H1 (cell line): ENCODE data around the gene CREG2. TPM values are rescaled to one million over a fixed set of nuclear protein-coding genes. Genes with fewer than 3 reads are reported as not detected.

Experiments used
- ASH2L ChIP-seq: fragments of 200-600, 300-600 bp; sonication (generic); IDR thresholded peaks from one replicate; pipeline ENCODE4 v1.7.1; 2017; ENCODE audit warnings: low read length
- BCL11A ChIP-seq, 2 experiments: IDR thresholded peaks; one replicate each; pipeline ENCODE4 v1.6.1; 2011; ENCODE audit warnings: low read depth in 2 of 2, low read length in 2 of 2, mild to moderate bottlenecking in 2 of 2
- CREB1 ChIP-seq: IDR thresholded peaks from 2 replicates; pipeline ENCODE4 v1.6.1; 2012; ENCODE audit warnings: inconsistent platforms
- EP300 ChIP-seq, 2 experiments: IDR thresholded peaks; 1 replicate in 1 of 2; 2 replicates in 1 of 2; pipeline ENCODE4 v1.6.1; 2011 to 2012; ENCODE audit warnings: low read depth in 2 of 2, low read length in 2 of 2, mild to moderate bottlenecking in 2 of 2, borderline replicate concordance in 1 of 2, inconsistent platforms in 1 of 2, moderate library complexity in 1 of 2
- GABPA ChIP-seq: IDR thresholded peaks from 2 replicates; pipeline ENCODE4 v1.6.1; 2011; ENCODE audit warnings: mild to moderate bottlenecking, low read length, moderate library complexity, borderline replicate concordance; ENCODE audit not compliant: insufficient read depth
- HDAC6 ChIP-seq: IDR thresholded peaks from one replicate; pipeline ENCODE4 v1.7.1; 2012; ENCODE audit warnings: low read depth, mild to moderate bottlenecking, inconsistent platforms, low read length, moderate library complexity
- KDM1A ChIP-seq: fragments of 200-600, 300-600 bp; sonication (generic); IDR thresholded peaks from 2 replicates; pipeline ENCODE4 v1.7.1; 2016; ENCODE audit warnings: mild to moderate bottlenecking, low read length, borderline replicate concordance
- KDM5A ChIP-seq: fragments of 200-600 bp; IDR thresholded peaks from 2 replicates; pipeline ENCODE4 v1.7.1; 2012; ENCODE audit warnings: mild to moderate bottlenecking, low read length, inconsistent platforms, mixed read lengths
- NANOG ChIP-seq: IDR thresholded peaks from 2 replicates; pipeline ENCODE4 v1.6.1; 2011; ENCODE audit warnings: low read length, low read depth, mild to moderate bottlenecking, inconsistent platforms; ENCODE audit not compliant: insufficient read depth, poor library complexity, severe bottlenecking
- NRF1 ChIP-seq: IDR thresholded peaks from 2 replicates; pipeline ENCODE4 v1.6.1; 2011; ENCODE audit warnings: mild to moderate bottlenecking, low read depth, low read length, improper control_type of control experiment
- POLR2A ChIP-seq, 2 experiments: IDR thresholded peaks; 1 replicate in 1 of 2; 2 replicates in 1 of 2; pipeline ENCODE4 v1.6.1; 2011; ENCODE audit warnings: low read depth in 2 of 2, low read length in 2 of 2, mild to moderate bottlenecking in 2 of 2; ENCODE audit errors: control extremely low read depth in 1 of 2
- RAD21 ChIP-seq, 2 experiments: IDR thresholded peaks in 1 of 2; conservative IDR thresholded peaks in 1 of 2; 2 replicates each; pipeline ENCODE4 v1.6.1; 2011; ENCODE audit warnings: low read depth in 2 of 2, low read length in 2 of 2, improper control_type of control experiment in 1 of 2, inconsistent platforms in 1 of 2, mild to moderate bottlenecking in 1 of 2, moderate library complexity in 1 of 2
- RBBP5 ChIP-seq: IDR thresholded peaks from 2 replicates; pipeline ENCODE4 v1.7.1; 2012; ENCODE audit warnings: low read depth, mild to moderate bottlenecking, inconsistent platforms, low read length, moderate library complexity, borderline replicate concordance
- RFX5 ChIP-seq: IDR thresholded peaks from 2 replicates; pipeline ENCODE4 v1.6.1; 2011; ENCODE audit warnings: low read depth, low read length, improper control_type of control experiment, borderline replicate concordance
- SIN3A ChIP-seq, 2 experiments: IDR thresholded peaks in 1 of 2; conservative IDR thresholded peaks in 1 of 2; 2 replicates each; pipeline ENCODE4 v1.6.1; 2011 to 2012; ENCODE audit warnings: low read length in 2 of 2, improper control_type of control experiment in 1 of 2, low read depth in 1 of 2, mild to moderate bottlenecking in 1 of 2
- SIRT6 ChIP-seq: IDR thresholded peaks from one replicate; pipeline ENCODE4 v1.7.1; 2012; ENCODE audit warnings: low read length, inconsistent platforms
- SP1 ChIP-seq: IDR thresholded peaks from 2 replicates; pipeline ENCODE4 v1.6.1; 2011; ENCODE audit warnings: low read depth, low read length
- SP2 ChIP-seq: IDR thresholded peaks from 2 replicates; pipeline ENCODE4 v1.6.1; 2012; ENCODE audit warnings: mild to moderate bottlenecking, low read length, inconsistent platforms
- SP4 ChIP-seq: IDR thresholded peaks from 2 replicates; pipeline ENCODE4 v1.6.1; 2012; ENCODE audit warnings: low read length, inconsistent platforms
- TAF1 ChIP-seq: IDR thresholded peaks from 2 replicates; pipeline ENCODE4 v1.6.1; 2011; ENCODE audit warnings: mild to moderate bottlenecking, low read depth, low read length
- TBP ChIP-seq: IDR thresholded peaks from 2 replicates; pipeline ENCODE4 v1.6.1; 2011; ENCODE audit warnings: low read depth, low read length, improper control_type of control experiment
- TCF12 ChIP-seq: IDR thresholded peaks from 2 replicates; pipeline ENCODE4 v1.6.1; 2011; ENCODE audit warnings: low read depth, mild to moderate bottlenecking, low read length
- polyA plus RNA-seq, 7 experiments: library from polyadenylated mRNA; depleted of rRNA in 3 of 7; stranded (reverse) in 5 of 7; unstranded in 2 of 7; fragments of >200 nt in 5 of 7; fragments of 200-250 nt in 2 of 7; gene quantifications; 1 replicate in 5 of 7; 2 replicates in 1 of 7; 4 replicates in 1 of 7; pipeline versions ENCODE4 v1.2.1 to v1.2.3, GENCODE V29; 2011 to 2013; ENCODE audit warnings: missing spikeins in 2 of 7, mixed read lengths in 2 of 7
- total RNA-seq: library from RNA; stranded (reverse); fragmentation: NEBNext Ultra II Directional; extraction: Animal tissue kit (Norgen Biotek cat#: 25700); gene quantifications from 2 replicates; pipeline ENCODE4 v1.2.1, GENCODE V29; 2021
- TF ChIP-seq, protein P1 (sequence below): IDR thresholded peaks from 2 replicates; pipeline ENCODE4 v1.6.1; 2012; ENCODE audit warnings: inconsistent platforms
- TF ChIP-seq, protein P2 (sequence below): IDR thresholded peaks from 2 replicates; pipeline ENCODE4 v1.6.1; 2011; ENCODE audit warnings: low read depth, mild to moderate bottlenecking, low read length; ENCODE audit not compliant: insufficient read depth

CREG2 gene
- total and polyA plus RNA-seq, 2 of the 8 experiments (the other 6 are each of a cell fraction or from before 2014, with no cell fraction given): 2.0 to 2.2 TPM

DNA sequence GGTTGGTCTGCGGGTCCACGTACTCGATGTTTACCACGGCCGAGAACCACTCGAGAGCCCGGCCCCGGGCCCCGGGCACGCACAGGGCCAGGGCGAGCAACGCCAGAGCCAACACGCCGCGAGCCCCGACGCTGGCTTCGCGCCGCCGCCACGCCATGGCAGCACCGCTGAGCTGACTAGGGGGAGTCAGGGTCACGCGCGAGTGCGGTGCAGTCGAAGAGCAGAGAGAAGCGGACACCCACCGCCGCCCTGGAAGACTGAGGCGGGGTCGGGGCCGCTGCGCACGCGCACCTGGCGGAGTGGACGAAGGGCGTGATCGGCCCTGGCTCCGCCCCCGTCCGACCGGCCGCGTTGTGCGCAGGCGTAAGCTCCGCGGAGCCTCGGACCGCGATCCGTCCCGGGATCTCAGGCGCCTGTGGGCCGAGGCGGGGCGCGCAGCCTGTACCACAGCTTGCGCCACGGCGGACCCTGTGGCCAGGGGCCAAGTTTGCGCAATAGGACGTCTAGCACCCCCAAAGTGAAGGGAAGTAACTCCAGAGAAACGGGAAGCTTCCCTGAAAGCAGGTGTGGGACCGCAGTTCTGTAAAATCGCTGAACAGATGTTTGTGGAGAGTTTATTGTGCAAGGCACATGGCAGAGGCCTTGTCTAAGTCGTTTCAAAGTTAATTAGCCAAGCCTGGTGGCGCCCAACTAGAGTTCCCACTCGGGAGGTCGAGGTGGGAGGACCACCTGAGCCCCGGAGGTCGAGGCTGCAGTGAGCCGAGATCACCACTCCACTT, 78.7 kb downstream of the CREG2 start, which contains the start of gene RNF149 (continued):
- no peak for TF ChIP-seq SIRT6
- no peak for TF ChIP-seq KDM5A
- TF ChIP-seq TAF1: peak; percentile 54
- TF ChIP-seq GABPA: no peak; the same call in 1 of the 2 replicates
- TF ChIP-seq TCF12: no peak
- TF ChIP-seq TBP: no peak; the same call in 1 of the 2 replicates
- TF ChIP-seq, protein P1, sequence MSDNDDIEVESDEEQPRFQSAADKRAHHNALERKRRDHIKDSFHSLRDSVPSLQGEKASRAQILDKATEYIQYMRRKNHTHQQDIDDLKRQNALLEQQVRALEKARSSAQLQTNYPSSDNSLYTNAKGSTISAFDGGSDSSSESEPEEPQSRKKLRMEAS: peak; percentile 46; the same call in 1 of the 2 replicates
- peak in 1 of 2 experiments; percentile 63; a peak in 2 of 3 replicates for TF ChIP-seq POLR2A (IDR thresholded peaks at IDR 0.05; ENCODE audit: control extremely low read depth in 1 of 2, low read depth in 2 of 2, low read length in 2 of 2)
- TF ChIP-seq EP300 (IDR thresholded peaks at IDR 0.05; ENCODE audit: borderline replicate concordance in 1 of 2, low read depth in 2 of 2, low read length in 2 of 2): no peak
- no peak for TF ChIP-seq SP1
- TF ChIP-seq SIN3A (conservative IDR thresholded peaks at IDR 0.05 in 1 of 2, IDR thresholded peaks at IDR 0.05 in 1 of 2; ENCODE audit: low read depth in 1 of 2, low read length in 2 of 2): 0 out of 4 replicates have a peak, but pooled peaks of 1 of the 2 experiments have one; percentile 19
- no peak for TF ChIP-seq BCL11A (IDR thresholded peaks at IDR 0.05; ENCODE audit: low read depth in 2 of 2, low read length in 2 of 2)
- no peak; the same call in 1 of the 2 replicates for TF ChIP-seq SP4
- TF ChIP-seq NRF1: peak; percentile 94
- peak; percentile 21; the same call in 1 of the 2 replicates for TF ChIP-seq CREB1
- no peak for TF ChIP-seq SP2
- TF ChIP-seq, protein P2, sequence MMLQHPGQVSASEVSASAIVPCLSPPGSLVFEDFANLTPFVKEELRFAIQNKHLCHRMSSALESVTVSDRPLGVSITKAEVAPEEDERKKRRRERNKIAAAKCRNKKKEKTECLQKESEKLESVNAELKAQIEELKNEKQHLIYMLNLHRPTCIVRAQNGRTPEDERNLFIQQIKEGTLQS: no peak
- TF ChIP-seq ASH2L: peak; percentile 91
- TF ChIP-seq RBBP5: peak; percentile 86; the same call in 1 of the 2 replicates
- TF ChIP-seq HDAC6: no peak
- peak in 1 of 2 experiments; percentile 1; a peak in 1 of 4 replicates for TF ChIP-seq RAD21 (IDR thresholded peaks at IDR 0.05 in 1 of 2, conservative IDR thresholded peaks at IDR 0.05 in 1 of 2; ENCODE audit: low read depth in 2 of 2, low read length in 2 of 2)
- no peak for TF ChIP-seq NANOG
- TF ChIP-seq RFX5: no peak
- TF ChIP-seq KDM1A: peak; percentile 42; the same call in 1 of the 2 replicates
